ENCODE results near the gene SELENOV.

The SELENOV gene

DNA sequence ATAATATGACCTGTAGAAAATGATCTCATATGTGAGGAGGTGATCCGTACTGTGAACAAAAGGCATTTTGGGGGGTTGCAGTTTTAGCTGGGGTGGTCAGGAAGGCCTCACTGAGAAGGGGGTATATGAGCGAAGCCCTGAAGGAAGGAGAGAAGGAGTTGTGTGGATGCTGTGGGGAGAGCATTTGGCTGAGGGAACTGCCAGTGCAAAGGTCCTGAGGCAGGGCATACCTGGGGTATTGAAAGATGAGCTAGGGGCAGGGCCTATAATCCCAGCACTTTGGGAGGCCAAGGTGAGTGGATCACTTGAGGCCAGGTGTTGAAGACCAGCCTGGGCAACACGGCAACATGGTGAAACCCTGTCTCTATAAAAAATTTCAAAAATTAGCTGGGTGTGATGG, 2.5 kb downstream of the SELENOV start:
- intact Hi-C loops (cut with DNase I): no loop called here
- peak in 1 of 10 donors; percentile 4 for DNase-seq

GRCh38 chr19:39518458-39518857, 3.5 kb downstream of the SELENOV start:
- intact Hi-C loops (cut with DNase I): no loop called here
- DNase-seq: no peak

DNA sequence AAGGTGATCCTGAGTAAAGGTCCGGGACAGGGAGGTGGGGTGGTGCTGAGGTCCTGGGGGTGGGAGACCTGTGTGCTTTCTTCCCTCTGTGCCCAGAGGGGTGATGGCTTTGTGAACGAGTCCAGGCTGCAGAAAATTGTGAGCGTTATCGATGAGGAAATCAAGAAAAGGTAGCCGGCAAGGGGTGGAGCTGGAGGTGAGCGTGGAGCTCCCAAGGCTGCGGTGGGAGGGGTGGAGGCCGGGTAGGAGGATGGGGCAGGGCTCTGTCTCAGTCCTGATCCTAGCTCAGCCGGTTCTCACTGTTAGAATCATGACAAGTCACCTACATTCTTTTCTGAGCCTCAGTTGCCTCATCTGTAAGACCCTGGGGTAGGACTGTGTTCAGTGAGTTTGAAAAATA, 4.0 kb downstream of the SELENOV start:
- intact Hi-C loops (cut with DNase I): no loop called here
- DNase-seq: peak in 3 of 10 donors; percentile 39 to 53 (median 46)

- intact Hi-C loops (cut with DNase I): no loop called here
- DNase-seq: peak in 1 of 10 donors; percentile 11
Observed at GRCh38 chr19:39520541-39521484, 5.9 kb downstream of the SELENOV start.

DNA sequence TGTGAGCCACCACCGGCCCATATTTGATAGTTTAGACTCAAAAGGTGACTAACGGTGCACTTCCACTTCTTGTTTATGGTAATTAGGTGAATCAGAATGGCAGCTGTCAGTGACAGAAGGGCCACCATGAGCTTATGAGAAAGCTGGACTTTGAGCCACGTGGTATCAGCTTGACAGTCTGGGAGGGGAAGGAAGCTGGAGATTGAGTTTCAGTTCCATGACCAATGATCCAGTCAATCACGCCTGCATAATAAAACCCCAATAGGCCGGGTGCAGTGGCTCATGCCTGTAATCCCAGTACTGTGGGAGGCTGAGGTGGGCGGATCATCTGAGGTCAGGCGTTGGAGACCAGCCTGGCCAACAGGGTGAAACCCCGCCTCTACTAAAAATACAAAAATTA, 9.6 kb downstream of the SELENOV start:
- intact Hi-C loops (cut with DNase I): no loop called here
- no peak for DNase-seq

GRCh38 chr19:39525205-39525604, 10.3 kb downstream of the SELENOV start:
- DNase-seq: no peak

GRCh38 chr19:39531834-39532232, 16.9 kb downstream of the SELENOV start:
- peak in 1 of 10 donors; percentile 77 for DNase-seq
- intact Hi-C loops (cut with DNase I): loop anchor here (1.0 to 5.0 kb wide), 4 partner anchors 7 to 135 kb away; partner anchors contain the start of gene TIMM50

More at GRCh38 chr19:39525205-39525604, 10.3 kb downstream of the SELENOV start:
- intact Hi-C loops (cut with DNase I): no loop called here

- intact Hi-C loops (cut with DNase I): loop anchor here (1.0 to 5.0 kb wide), 3 partner anchors 52 to 135 kb away; partner anchors contain the start of gene TIMM50
- DNase-seq: peak; percentile 84 to 99 (median 92)
Observed at GRCh38 chr19:39532233-39533002, 17.5 kb downstream of the SELENOV start, which contains the start of gene EID2B. Gene EID2B, minus strand, starts transcription at chr19:39532852. Its CDS starts 50 bp downstream, at chr19:39532802.

GRCh38 chr19:39533003-39533512, 18.1 kb downstream of the SELENOV start:
- intact Hi-C loops (cut with DNase I): loop anchor here (2.0 to 5.0 kb wide), 2 partner anchors 52 to 91 kb away; partner anchors contain the start of gene TIMM50
- no peak for DNase-seq

DNA sequence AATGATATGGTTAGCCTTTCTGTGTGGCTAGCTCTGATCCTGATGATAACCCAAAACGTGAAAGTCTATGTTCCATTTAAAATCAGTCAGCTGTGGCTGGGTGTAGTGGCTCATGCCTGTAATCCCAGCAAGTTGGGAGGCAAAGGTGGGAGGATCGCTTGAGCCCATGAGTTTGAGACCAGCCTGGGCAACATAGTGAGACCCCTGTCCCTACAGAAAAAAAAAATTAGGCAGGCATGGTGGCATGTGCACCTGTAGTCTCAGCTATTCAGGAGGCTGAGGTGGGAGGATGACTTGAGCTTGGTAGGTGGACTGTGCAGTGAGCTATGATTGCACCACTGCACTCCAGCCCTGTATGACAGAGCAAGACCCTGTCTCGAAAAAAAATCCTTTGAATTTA, 18.9 kb downstream of the SELENOV start:
- intact Hi-C loops (cut with DNase I): loop anchor here (2.0 to 5.0 kb wide), 2 partner anchors 53 to 91 kb away; partner anchors contain the start of gene TIMM50
- DNase-seq: no peak

DNA sequence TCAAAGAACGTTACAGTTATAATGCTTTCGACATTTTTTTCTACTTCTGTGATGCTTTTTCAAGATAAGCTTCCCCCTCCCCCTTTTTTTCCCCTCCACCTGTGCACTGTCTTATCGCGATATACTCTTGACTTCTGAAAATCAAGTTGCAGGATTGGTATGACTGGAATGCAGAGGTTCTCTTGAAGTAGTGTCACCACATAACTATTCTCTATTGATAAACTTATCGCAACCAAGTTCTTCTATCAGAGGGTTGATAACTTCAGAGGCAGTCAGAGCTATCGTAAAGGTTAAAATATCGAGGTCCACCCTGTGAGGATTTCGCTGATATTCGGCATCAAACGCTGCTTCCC, 24.2 kb downstream of the SELENOV start:
- no peak for DNase-seq
- intact Hi-C loops (cut with DNase I): loop anchor here (1.0 kb wide), 1 partner anchor 8 kb away; no protein-coding TSS in a partner anchor

DNA sequence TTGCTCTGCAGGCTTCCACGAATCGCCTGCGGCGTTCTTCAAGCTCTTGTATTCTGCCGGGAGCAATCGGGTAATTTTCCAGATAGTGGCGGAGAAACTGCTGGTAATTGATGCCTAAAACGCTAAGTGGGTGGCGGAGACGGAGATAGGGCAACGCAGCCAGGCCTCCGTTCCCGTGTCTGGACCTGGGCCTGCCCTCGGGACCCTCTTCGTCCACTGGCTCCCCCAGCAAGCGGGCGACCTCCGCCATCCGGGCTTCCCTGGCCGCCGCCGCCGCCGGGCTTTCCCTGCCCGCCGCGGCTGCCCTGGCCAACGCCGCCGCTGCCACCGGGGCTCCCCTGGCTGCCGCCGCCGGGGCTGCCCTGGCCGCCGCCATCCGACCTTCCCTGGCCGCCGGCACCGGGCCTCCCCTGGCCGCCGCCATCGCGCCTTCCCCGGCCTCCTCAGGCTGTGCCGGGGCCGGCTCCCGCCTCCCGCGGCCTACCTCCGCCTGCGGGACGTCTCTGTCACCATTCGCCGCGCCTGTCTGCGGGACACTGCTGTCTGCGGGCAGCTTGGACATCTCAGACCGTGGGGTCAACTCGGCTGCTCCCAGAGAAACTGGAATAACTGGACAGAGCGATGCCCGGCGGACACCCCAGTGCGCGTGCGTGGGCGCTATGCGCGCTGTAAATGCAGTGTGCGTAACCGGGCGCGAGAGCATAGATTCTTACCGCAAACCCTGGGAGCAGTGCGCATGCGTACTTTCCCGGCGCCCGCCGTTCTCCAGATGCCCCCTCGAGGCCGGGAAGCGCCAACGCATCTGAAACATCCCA, 24.8 kb downstream of the SELENOV start, which contains the start of gene EID2:
Gene EID2 (minus strand): TSS at position 644 of the 815 bp plus-strand sequence. CDS start 82 bp downstream, at position 562.
- intact Hi-C loops (cut with DNase I): loop anchor here (1.0 to 10.0 kb wide), 2 partner anchors 8 to 305 kb away; partner anchors contain the start of gene FBL
- peak; percentile 93 to 99 (median 95) for DNase-seq

DNA sequence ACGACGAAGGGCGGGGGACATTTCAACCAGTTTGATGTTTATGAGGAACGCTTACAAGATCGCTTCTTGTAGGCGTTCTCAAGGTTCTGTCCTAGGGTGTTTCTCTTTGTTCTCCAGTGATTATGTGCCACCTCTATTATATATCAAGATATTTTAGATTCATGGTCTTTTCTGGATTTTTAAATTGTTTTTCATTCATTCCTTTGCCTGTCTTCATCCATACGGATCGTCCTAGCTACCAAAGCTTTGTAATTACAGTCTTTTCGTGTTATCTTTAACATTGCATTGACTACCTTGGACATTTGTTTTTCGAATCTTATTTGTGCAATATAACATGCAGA, 25.4 kb downstream of the SELENOV start:
- intact Hi-C loops (cut with DNase I): loop anchor here (10.0 kb wide), 1 partner anchor 304 kb away; the partner anchor contains the start of gene FBL
- no peak for DNase-seq

DNA sequence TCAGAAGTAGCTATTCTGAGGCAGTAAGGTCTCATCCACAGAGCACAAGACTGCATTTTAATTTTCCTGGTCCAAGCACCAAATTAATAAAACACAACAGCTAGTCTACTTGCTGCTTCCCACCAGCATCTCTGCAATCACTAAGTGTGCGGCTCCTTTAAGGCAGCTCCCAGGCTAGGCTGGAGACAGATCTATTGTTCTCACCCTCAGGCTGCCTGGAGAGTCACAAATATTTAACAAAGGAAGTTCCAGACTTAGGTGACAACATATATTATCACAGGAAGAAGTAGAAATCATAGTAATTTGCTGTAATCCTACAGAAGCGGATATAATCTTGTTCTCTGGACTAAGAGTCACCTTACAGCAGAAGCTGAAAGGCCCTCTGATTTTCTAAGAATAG, 27.3 kb downstream of the SELENOV start:
- intact Hi-C loops (cut with DNase I): loop anchor here (10.0 kb wide), 1 partner anchor 303 kb away; the partner anchor contains the start of gene FBL
- peak in 1 of 10 donors; percentile 27 for DNase-seq

DNA sequence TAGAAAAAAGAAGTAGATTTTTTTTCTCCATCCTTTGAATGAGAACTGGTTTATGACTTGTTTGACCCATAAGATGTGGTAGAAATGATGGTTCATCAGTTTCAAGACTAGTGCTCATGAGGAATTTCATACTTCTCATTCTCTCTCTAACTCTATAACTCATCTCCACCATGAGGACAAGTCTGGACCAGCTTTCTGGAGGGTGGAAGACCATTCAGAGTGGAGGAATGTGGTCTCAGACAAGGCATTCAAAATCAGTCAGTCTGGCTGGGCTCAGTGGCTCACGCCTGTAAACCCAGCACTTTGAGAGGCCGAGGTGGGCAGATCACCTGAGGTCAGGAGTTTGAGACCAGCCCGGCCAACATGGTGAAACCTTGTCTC, 28.5 kb downstream of the SELENOV start:
- DNase-seq: no peak
- intact Hi-C loops (cut with DNase I): loop anchor here (10.0 kb wide), 1 partner anchor 301 kb away; the partner anchor contains the start of gene FBL

GRCh38 chr19:39544226-39544903, 29.4 kb downstream of the SELENOV start:
- intact Hi-C loops (cut with DNase I): loop anchor here (10.0 kb wide), 1 partner anchor 300 kb away; the partner anchor contains the start of gene FBL
- no peak for DNase-seq

- no peak for DNase-seq
- intact Hi-C loops (cut with DNase I): loop anchor here (10.0 kb wide), 1 partner anchor 300 kb away; the partner anchor contains the start of gene FBL
Observed at GRCh38 chr19:39544911-39545310, 30.0 kb downstream of the SELENOV start.

DNA sequence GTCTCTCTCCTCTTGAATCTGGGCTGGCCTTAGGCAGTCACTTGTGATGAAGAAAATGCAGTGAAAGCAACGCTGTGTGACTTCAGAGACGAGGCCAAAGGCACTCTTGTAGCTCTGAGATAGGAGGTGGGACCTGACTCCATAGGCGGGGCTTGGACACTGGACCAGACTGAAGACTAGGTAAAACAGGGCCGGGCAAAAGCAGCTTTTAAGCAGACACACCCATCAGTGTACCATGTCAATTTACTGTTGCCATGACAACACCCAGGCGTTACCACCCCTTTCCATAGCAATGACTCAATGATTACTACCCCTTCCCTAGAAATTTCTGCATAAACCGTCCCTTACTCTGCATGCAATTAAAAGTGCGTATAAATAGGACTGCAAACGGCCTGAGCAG, 31.7 kb downstream of the SELENOV start:
- intact Hi-C loops (cut with DNase I): loop anchor here (10.0 kb wide), 1 partner anchor 298 kb away; the partner anchor contains the start of gene FBL
- DNase-seq: no peak

- intact Hi-C loops (cut with DNase I): no loop called here
- no peak for DNase-seq
Observed at GRCh38 chr19:39550197-39550596, 35.3 kb downstream of the SELENOV start.

Data from posterior cingulate gyrus (tissue), 11 donors.